ENCODE measurements around the gene HSD17B3.

GRCh38 chr9:96202971-96203780 lies 98.8 kb downstream of the HSD17B3 start:
- TF ChIP-seq CTCF (IDR thresholded peaks at IDR 0.05): no peak
- no peak for TF ChIP-seq POLR2A (IDR thresholded peaks at IDR 0.05)
- TF ChIP-seq POLR2AphosphoS5 (IDR thresholded peaks at IDR 0.05; ENCODE audit: insufficient read depth in 1 of 2, low read depth in 1 of 2): no peak

All from vagina (tissue), 2 donors.